GM18526 (cell line): Measurements from ENCODE around the gene EFNA5.

Source experiments
- POLR2A ChIP-seq: IDR thresholded peaks from 3 replicates; pipeline ENCODE4 v1.6.1; 2011; ENCODE audit not compliant: insufficient read length; ENCODE audit errors: extremely low read depth

The EFNA5 gene

GRCh38 chr5:107359916-107360234 lies 310.9 kb downstream of the EFNA5 start:
- no peak for TF ChIP-seq POLR2A

DNA sequence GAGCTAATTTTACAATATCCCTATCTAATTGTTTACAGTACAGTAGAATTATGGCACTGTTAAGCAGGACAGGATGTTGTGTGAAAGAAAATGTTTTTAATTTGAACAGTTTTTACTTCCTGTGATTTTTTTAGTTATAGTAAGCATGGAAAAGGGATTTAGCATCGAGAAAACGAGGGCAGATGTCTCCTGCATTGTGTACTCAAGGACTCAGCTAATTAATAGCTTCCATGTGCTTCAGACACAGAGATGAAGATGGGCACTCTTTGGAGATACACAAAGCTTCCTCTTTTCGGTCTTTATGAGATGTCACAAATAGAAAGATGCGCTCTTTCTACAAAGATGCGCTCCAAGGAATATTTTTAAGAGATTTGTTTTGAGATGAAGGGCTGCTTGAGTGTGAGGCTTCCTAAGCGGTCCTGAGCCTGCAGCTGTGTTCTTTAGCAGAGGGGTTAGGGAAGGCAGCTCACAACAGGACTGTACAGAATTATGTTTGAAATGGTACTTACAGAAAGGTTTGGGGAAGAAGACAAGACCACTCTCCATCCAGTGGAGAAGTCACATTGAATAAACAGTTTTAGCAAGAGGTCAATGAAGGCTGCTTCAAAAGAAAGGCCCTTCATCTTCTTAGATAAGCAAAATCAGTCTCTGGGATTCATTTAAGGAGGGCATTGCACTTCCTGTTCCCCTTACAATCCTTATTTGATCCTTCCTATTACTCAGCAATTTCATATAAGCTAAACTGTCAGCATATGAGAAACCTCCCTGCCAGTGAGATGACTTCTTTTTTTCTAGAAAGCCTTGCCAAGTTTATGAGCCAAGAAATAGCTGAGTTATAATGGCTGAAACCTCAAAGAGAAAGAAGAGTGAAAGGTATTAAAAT lies 311.5 kb downstream of the EFNA5 start:
- no peak for TF ChIP-seq POLR2A

DNA sequence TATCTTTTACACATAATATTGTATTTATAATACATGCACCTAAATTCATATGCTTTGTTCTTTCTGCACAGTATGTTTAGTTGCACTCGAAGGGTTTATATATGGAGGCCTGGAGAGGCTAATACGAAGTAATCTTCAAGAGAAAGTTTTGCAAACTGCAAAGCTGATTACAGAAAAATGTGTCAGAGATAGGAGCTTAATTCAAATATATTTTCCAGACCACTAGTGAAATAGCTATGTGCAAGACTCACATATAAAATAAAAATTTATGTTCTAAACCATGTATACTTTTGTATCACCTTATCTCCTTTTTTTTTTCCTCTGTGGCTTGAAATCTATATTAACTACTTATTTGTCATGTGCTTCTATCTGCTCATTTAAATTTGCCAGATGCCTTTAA lies 313.8 kb downstream of the EFNA5 start:
- TF ChIP-seq POLR2A: no peak

- no peak for TF ChIP-seq POLR2A
Observed at GRCh38 chr5:107352576-107352975, 318.2 kb downstream of the EFNA5 start.

DNA sequence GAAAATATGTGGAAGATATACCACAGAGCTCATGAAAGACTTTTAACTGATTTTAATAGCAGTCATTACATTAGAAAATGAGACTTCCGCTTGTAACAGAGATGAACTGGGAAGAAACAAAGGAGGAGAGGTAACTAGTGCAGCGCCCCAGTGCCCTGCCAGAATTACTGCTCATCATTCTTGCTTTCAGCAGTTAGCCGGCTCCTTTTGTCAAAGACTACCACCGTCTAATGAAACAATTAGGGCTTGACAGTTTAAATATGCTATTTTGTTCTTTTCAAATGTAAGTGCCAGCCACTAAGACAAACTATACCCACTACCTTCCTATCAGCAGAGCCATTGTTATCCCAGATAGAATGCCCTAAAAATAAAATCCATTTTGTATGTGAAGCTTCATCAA lies 328.4 kb downstream of the EFNA5 start:
- TF ChIP-seq POLR2A: no peak

GRCh38 chr5:107341376-107342084 lies 329.2 kb downstream of the EFNA5 start:
- no peak for TF ChIP-seq POLR2A

GRCh38 chr5:107340631-107341030 lies 330.1 kb downstream of the EFNA5 start:
- no peak for TF ChIP-seq POLR2A

- TF ChIP-seq POLR2A: no peak
Observed at GRCh38 chr5:107338335-107338734, 332.4 kb downstream of the EFNA5 start.

DNA sequence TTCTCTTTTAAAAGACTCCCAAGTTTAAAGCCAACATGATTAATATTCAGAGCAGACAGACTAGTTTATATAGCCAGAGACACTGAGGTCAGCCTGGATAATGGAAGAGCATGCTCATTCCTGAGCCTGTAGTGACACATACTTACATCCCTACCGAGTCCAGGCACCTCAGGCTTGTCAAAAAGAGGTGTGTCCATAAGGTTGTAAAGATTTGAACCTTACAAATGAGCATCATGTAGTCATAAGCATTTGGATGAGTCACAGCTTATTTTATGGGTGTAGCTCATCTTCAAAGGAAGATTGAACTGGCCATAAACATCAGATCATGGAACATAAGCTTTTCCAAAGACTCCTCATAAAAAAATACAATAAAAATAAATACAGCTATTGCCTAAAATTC lies 333.5 kb downstream of the EFNA5 start:
- no peak for TF ChIP-seq POLR2A

DNA sequence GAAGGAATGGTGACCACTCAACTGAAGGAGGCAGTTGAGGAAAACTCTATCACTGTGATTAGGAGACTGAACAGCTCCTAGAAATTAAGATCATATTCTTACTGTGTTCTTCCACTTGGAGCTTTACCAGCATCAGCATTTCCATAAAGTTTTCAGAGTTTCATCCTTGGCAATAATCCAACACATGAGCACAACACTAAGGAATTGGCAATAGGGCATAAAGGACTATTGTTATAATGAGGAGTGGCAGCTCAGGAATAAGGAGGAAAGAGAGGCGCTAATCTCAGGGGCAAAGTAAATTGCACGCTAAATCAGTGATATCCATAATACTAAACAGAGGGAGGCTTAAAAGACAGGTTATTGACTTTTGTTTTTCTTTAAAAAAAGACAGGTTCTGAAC lies 338.9 kb downstream of the EFNA5 start:
- no peak for TF ChIP-seq POLR2A

DNA sequence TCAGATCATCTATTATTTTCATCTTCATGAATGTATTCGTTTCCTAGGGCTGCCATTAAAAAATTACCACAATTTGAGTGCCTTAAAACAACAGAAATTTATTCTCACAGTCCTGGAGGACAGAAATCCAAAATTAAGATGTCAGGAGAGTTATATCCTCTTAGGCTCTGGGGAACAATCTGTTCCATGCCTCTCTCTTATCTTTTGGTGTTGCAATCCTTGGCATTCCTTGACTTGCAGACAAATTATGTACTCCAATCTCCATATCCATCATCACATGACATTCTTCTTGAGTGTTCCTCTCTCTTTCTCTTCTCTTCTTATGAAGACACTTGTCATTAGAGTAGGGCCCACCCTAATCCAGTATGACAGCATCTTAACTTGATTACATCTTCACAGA lies 339.4 kb downstream of the EFNA5 start:
- TF ChIP-seq POLR2A: no peak

DNA sequence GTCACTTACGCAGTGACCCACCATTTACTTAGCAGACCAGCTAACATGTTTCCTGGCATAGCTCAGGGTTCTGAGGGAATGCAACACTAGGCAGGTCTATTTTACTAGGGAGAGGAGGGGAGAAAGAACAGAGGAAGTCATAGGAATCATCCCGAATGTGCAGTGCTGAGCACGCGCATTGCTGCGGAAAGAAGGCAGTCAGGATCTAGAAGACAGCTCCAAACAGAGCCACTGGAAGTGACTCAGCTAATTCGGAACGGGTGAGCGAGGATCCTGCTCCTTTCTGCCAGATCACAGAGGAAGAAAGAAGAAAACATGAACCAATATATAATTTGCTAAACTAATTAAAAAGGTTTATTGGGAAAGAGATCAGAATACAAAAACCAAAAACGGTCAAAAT lies 339.8 kb downstream of the EFNA5 start:
- TF ChIP-seq POLR2A: no peak

DNA sequence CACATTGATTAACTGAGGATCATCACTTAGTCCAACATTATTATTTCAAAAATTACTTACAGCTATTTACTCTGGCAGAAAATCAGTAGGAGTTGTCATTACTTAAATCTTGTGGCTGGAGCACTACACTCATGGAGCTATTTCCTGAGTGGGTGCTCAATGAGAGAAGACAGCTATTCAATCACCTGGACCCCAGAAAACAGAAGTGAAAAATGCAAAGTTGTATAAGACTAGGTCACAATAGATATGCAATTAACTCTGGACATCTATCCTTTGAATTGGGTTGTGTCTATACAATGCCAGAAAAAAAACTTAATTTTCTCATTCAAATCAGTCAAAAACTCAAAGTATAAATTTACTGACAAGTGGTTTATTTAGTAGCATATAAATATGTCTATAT lies 340.9 kb downstream of the EFNA5 start:
- TF ChIP-seq POLR2A: no peak
